ENCODE measurements around the gene CCDC85C. TPM values are rescaled to one million over a fixed set of nuclear protein-coding genes. Genes with fewer than 3 reads are reported as not detected.
A peak's percentile ranks its signal among the peaks of the same experiment; 100 is the strongest.

CCDC85C gene
- total and polyA plus RNA-seq, 10 of the 15 experiments (the other 5 are each of a cell fraction or from before 2014, with no cell fraction given), result 0.03 to 3.6 (median 1.1) TPM

- no peak for TF ChIP-seq JUNB (IDR thresholded peaks at IDR 0.05)
- TF ChIP-seq TCF12 (IDR thresholded peaks at IDR 0.05; ENCODE audit: low read depth, low read length), result no peak
- TF ChIP-seq BACH1 (IDR thresholded peaks at IDR 0.05; ENCODE audit: borderline replicate concordance), result no peak
- no peak for TF ChIP-seq ZBTB40 (IDR thresholded peaks at IDR 0.05; ENCODE audit: borderline replicate concordance)
- no peak for TF ChIP-seq TARDBP (IDR thresholded peaks at IDR 0.05; ENCODE audit: borderline replicate concordance)
- TF ChIP-seq MLLT1 (IDR thresholded peaks at IDR 0.05), result peak; percentile 92
These were observed 1.8 kb downstream of the CCDC85C start (continued) for GRCh38 chr14:99602054-99602787.

Measured in GM12878 (cell line).